ENCODE measurements around the gene SPDL1.

GRCh38 chr5:169626779-169627178 is 43.2 kb downstream of the SPDL1 start:
- TF ChIP-seq, protein P1, sequence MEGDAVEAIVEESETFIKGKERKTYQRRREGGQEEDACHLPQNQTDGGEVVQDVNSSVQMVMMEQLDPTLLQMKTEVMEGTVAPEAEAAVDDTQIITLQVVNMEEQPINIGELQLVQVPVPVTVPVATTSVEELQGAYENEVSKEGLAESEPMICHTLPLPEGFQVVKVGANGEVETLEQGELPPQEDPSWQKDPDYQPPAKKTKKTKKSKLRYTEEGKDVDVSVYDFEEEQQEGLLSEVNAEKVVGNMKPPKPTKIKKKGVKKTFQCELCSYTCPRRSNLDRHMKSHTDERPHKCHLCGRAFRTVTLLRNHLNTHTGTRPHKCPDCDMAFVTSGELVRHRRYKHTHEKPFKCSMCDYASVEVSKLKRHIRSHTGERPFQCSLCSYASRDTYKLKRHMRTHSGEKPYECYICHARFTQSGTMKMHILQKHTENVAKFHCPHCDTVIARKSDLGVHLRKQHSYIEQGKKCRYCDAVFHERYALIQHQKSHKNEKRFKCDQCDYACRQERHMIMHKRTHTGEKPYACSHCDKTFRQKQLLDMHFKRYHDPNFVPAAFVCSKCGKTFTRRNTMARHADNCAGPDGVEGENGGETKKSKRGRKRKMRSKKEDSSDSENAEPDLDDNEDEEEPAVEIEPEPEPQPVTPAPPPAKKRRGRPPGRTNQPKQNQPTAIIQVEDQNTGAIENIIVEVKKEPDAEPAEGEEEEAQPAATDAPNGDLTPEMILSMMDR (IDR thresholded peaks at IDR 0.05), result no peak
- TF ChIP-seq POLR2A (IDR thresholded peaks at IDR 0.05), result no peak
- TF ChIP-seq POLR2AphosphoS5 (IDR thresholded peaks at IDR 0.05), result no peak

Measured in breast epithelium (tissue), 3 donors.